GM12878 (cell line): ENCODE measurements around the gene MAT1A. TPM values are rescaled to one million over a fixed set of nuclear protein-coding genes. Genes with fewer than 3 reads are reported as not detected.

Source experiments
- ATAC-seq: fragments of 200-7000 bp; cut with Tn5 transposase; 3 replicates; pipeline ENCODE4 v1.9.1; 2020; ENCODE audit warnings: mild to moderate bottlenecking, moderate library complexity
- BruUV-seq: library from RNA; stranded (reverse); fragments of 400-500 nt; replicated peaks from 2 replicates; lab custom pipeline; 2021; lab: Mats Ljungman, UMichigan
- CTCF ChIA-PET: fragments of 300-600 bp; sonication (Branson Sonifier 250); formaldehyde crosslinking; extraction: SDS; loops from one replicate; lab custom pipeline; 2021; ENCODE audit warnings: inconsistent platforms; lab: Yijun Ruan, JAX
- POLR2A ChIA-PET: fragments of 350-600 bp; formaldehyde crosslinking; extraction: SDS; loops from one replicate; lab custom pipeline; 2021; ENCODE audit warnings: inconsistent platforms; lab: Charles Lee
- RAD21 ChIA-PET: fragments of 300-600 bp; sonication (Branson Sonifier 250); formaldehyde crosslinking; loops from one replicate; lab custom pipeline; 2023; ENCODE audit warnings: antibody characterized with exemption; ENCODE audit not compliant: unreplicated experiment; lab: Charles Lee
- SMC1A ChIA-PET: fragments of 300-600 bp; sonication (Branson Sonifier 250); formaldehyde crosslinking; loops from one replicate; lab custom pipeline; 2023; ENCODE audit not compliant: unreplicated experiment, uncharacterized antibody; lab: Charles Lee
- DNase-seq: peaks from one replicate; pipeline ENCODE4 v3.0.0-alpha.2; 2011; ENCODE audit warnings: low read depth, low spot score
- FAIRE-seq: peaks from 3 replicates; lab custom pipeline; 2011; peaks lifted over from hg19 to GRCh38; lab: Jason Lieb, UNC
- H2AFZ ChIP-seq: 2 replicates; pipeline ENCODE4 v1.6.0; 2011; ENCODE audit warnings: low read depth, low read length, control low read depth; ENCODE audit not compliant: control insufficient read depth
- H3K27ac ChIP-seq: 2 replicates; pipeline ENCODE4 v1.5.1; 2011; ENCODE audit warnings: control low read depth; ENCODE audit not compliant: control insufficient read depth, insufficient read depth
- H3K27me3 ChIP-seq, 2 experiments: replicated peaks in 1 of 2; 2 replicates each; pipeline versions ENCODE4 v1.6.0 to v1.6.1; 2011; ENCODE audit warnings: low read length in 1 of 2; ENCODE audit not compliant: control insufficient read depth in 2 of 2, insufficient read depth in 2 of 2
- H3K36me3 ChIP-seq, 2 experiments: 2 replicates each; pipeline ENCODE4 v1.5.1; 2011; ENCODE audit warnings: low read length in 1 of 2; ENCODE audit not compliant: control insufficient read depth in 2 of 2, insufficient read depth in 2 of 2
- H3K4me1 ChIP-seq: 2 replicates; pipeline ENCODE4 v1.6.1; 2011; ENCODE audit warnings: mild to moderate bottlenecking, low read length, moderate library complexity, mixed read lengths; ENCODE audit not compliant: control insufficient read depth, insufficient read depth
- H3K4me2 ChIP-seq: 2 replicates; pipeline ENCODE4 v1.6.0; 2011; ENCODE audit warnings: control low read depth; ENCODE audit not compliant: control insufficient read depth, insufficient read depth
- H3K4me3 ChIP-seq: fragments of 200-600 bp; sonication (generic); 2 replicates; pipeline ENCODE4 v1.5.1; 2016
- H3K79me2 ChIP-seq: 2 replicates; pipeline ENCODE4 v1.6.0; 2011; ENCODE audit warnings: low read length; ENCODE audit not compliant: control insufficient read depth, insufficient read depth
- H3K9ac ChIP-seq: 2 replicates; pipeline ENCODE4 v1.8.0; 2011; ENCODE audit warnings: low read length, control low read depth, mixed read lengths; ENCODE audit not compliant: control insufficient read depth, insufficient read depth
- H3K9me3 ChIP-seq: replicated peaks from 3 replicates; pipeline ENCODE4 v1.5.1; 2011; ENCODE audit warnings: mild to moderate bottlenecking, low read length; ENCODE audit not compliant: control insufficient read depth, insufficient read depth
- H4K20me1 ChIP-seq: 2 replicates; pipeline ENCODE4 v1.6.0; 2011; ENCODE audit not compliant: control insufficient read depth, insufficient read depth
- FOXK2 ChIP-seq: fragments of 450-650 bp; IDR thresholded peaks from 2 replicates; pipeline ENCODE4 v1.6.1; 2017; ENCODE audit warnings: mild to moderate bottlenecking, moderate library complexity
- KDM1A ChIP-seq: fragments of 200-600 bp; sonication (generic); IDR thresholded peaks from 2 replicates; pipeline ENCODE4 v1.6.1; 2016; ENCODE audit warnings: borderline replicate concordance
- NR2C2 ChIP-seq: IDR thresholded peaks from 2 replicates; pipeline ENCODE4 v1.6.1; 2011; ENCODE audit warnings: borderline replicate concordance, low read depth; ENCODE audit not compliant: control insufficient read depth, insufficient read length
- TBL1XR1 ChIP-seq: IDR thresholded peaks from 2 replicates; pipeline ENCODE4 v1.6.1; 2012; ENCODE audit warnings: low read depth, low read length, improper control_type of control experiment
- ZBED1 ChIP-seq: IDR thresholded peaks from 2 replicates; pipeline ENCODE4 v1.6.1; 2016; ENCODE audit warnings: borderline replicate concordance
- ZNF217 ChIP-seq: fragments of 450-650 bp; IDR thresholded peaks from 2 replicates; pipeline ENCODE4 v1.6.1; 2017; ENCODE audit warnings: antibody characterized with exemption, mild to moderate bottlenecking
- in situ Hi-C: fragments of 300-500 bp; cut with MboI; formaldehyde crosslinking; loops from 9 replicates; pipeline ENCODE4 v1.14.3; 2018; ENCODE audit warnings: mixed read lengths
- intact Hi-C: fragments of 100-400 bp; cut with micrococcal nuclease; formaldehyde crosslinking; loops from one replicate; pipeline ENCODE4 v1.14.2; 2022; ENCODE audit not compliant: unreplicated experiment
- polyA plus RNA-seq, 11 experiments: library from polyadenylated mRNA; depleted of rRNA in 4 of 11; unstranded in 6 of 11; stranded (reverse) in 5 of 11; fragments of >200 nt; fragmentation: Nextera tagmentation in 4 of 11; fragmentation: Illumina TruSeq in 1 of 11; extraction: Ambion mirVana in 4 of 11; extraction: Trizol in 1 of 11; gene quantifications; 1 replicate in 1 of 11; 2 replicates in 10 of 11; pipeline versions ENCODE4 v1.2.1 to v1.2.3, GENCODE V29; 2011 to 2016; ENCODE audit warnings: inconsistent platforms in 2 of 11, missing spikeins in 2 of 11, low read depth in 1 of 11
- total RNA-seq, 4 experiments: library from RNA; depleted of rRNA in 3 of 4; stranded (reverse); fragments of >200 nt in 3 of 4; fragmentation: Illumina TruSeq in 1 of 4; extraction: Trizol in 1 of 4; gene quantifications; 2 replicates each; pipeline versions ENCODE4 v1.2.1 to v1.2.3, GENCODE V29; 2013 to 2021
- TF ChIP-seq, protein P1 (sequence below): fragments of 450-650 bp; IDR thresholded peaks from 2 replicates; pipeline ENCODE4 v1.6.1; 2017; ENCODE audit warnings: antibody characterized with exemption, mild to moderate bottlenecking, moderate library complexity
- TF ChIP-seq, protein P2 (sequence below): IDR thresholded peaks from 2 replicates; pipeline ENCODE4 v1.6.1; 2011; ENCODE audit warnings: low read depth, mild to moderate bottlenecking, low read length, moderate library complexity, borderline replicate concordance; ENCODE audit errors: extremely low read depth
- TF ChIP-seq, protein P3 (sequence below): IDR thresholded peaks from 2 replicates; pipeline ENCODE4 v1.6.1; 2011; ENCODE audit warnings: borderline replicate concordance, low read depth, mild to moderate bottlenecking, moderate library complexity, mixed read lengths, low read length; ENCODE audit not compliant: insufficient read depth; ENCODE audit errors: extremely low read length
- TF ChIP-seq, protein P4 (sequence below): fragments of 450-650 bp; IDR thresholded peaks from 2 replicates; pipeline ENCODE4 v1.6.1; 2017; ENCODE audit warnings: borderline replicate concordance
- TF ChIP-seq, protein P5 (sequence below): fragments of 450-650 bp; IDR thresholded peaks from 2 replicates; pipeline ENCODE4 v1.6.1; 2017; ENCODE audit warnings: mild to moderate bottlenecking, low read depth, inconsistent platforms; ENCODE audit not compliant: poor library complexity, severe bottlenecking

Gene MAT1A
- total and polyA plus RNA-seq, 10 of the 15 experiments (the other 5 are each of a cell fraction or from before 2014, with no cell fraction given) = 0.23 TPM; not detected in 9

DNA sequence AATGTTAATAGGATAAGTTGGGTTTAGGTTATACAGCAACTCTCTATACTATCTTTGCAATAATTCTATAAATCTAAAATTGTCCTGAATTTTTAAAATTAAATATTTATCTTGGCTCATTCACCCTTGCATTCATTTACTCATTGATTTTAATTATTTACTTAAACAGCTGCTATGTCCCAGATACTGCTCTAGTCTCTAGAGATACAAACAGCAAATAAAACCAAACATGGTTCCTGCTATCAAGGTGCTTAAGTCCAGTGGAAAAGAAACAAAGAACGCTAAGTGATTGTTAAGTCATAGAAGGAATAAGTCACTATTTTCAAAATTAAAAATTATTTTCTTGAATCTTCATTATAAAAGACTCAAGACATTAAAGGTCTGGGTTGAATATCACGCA, 29.9 kb upstream of the MAT1A start (continued):
- TF ChIP-seq, protein P1, sequence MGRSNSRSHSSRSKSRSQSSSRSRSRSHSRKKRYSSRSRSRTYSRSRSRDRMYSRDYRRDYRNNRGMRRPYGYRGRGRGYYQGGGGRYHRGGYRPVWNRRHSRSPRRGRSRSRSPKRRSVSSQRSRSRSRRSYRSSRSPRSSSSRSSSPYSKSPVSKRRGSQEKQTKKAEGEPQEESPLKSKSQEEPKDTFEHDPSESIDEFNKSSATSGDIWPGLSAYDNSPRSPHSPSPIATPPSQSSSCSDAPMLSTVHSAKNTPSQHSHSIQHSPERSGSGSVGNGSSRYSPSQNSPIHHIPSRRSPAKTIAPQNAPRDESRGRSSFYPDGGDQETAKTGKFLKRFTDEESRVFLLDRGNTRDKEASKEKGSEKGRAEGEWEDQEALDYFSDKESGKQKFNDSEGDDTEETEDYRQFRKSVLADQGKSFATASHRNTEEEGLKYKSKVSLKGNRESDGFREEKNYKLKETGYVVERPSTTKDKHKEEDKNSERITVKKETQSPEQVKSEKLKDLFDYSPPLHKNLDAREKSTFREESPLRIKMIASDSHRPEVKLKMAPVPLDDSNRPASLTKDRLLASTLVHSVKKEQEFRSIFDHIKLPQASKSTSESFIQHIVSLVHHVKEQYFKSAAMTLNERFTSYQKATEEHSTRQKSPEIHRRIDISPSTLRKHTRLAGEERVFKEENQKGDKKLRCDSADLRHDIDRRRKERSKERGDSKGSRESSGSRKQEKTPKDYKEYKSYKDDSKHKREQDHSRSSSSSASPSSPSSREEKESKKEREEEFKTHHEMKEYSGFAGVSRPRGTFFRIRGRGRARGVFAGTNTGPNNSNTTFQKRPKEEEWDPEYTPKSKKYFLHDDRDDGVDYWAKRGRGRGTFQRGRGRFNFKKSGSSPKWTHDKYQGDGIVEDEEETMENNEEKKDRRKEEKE = no peak
- no peak for TF ChIP-seq KDM1A
- TF ChIP-seq FOXK2 = no peak

DNA sequence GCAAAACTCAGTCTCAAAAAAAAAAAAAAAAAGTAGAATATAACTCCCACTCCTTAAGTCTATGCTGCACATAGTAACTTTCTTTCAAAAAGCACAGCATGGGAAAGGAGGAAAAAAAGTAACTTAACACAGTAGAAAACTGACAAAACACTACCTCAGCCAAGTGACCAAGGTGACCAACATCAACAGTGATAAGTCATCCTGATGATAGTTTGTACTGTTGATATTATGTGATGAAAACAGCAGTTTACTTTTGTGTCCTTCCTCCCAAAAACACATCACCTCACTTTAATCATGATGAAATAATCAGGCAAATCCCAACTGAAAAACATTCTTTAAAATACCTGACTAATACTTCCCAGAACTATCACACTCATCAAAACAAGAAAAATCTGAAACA, 29.3 kb upstream of the MAT1A start:
- no peak for DNase-seq
- CTCF ChIA-PET = no interaction called here
- H2AFZ ChIP-seq = no peak overlapping the region
- H3K27ac ChIP-seq = no peak overlapping the region
- SMC1A ChIA-PET = no interaction called here
- in situ Hi-C loops (no loop called here), intact Hi-C loops (no loop called here)
- H3K27me3 ChIP-seq = peaks cover 0 to 1% of the 10 kb centered on the region in 2 experiments; a peak in 2 of 4 replicates
- H3K4me3 ChIP-seq = no peak overlapping the region
- H4K20me1 ChIP-seq = no peaks in the 10 kb centered on the region
- no peaks in the 10 kb centered on the region for H3K36me3 ChIP-seq
- RAD21 ChIA-PET = no interaction called here
- no peak for FAIRE-seq
- no peaks in the 10 kb centered on the region for H3K79me2 ChIP-seq
- no peak overlapping the region for H3K9ac ChIP-seq
- BruUV-seq = no TSS peak
- no peak overlapping the region for H3K4me2 ChIP-seq
- POLR2A ChIA-PET = no interaction called here
- TF ChIP-seq ZNF217 (no peak), ZBED1 (no peak), NR2C2 (no peak), TBL1XR1 (no peak)
- TF ChIP-seq, protein P2, sequence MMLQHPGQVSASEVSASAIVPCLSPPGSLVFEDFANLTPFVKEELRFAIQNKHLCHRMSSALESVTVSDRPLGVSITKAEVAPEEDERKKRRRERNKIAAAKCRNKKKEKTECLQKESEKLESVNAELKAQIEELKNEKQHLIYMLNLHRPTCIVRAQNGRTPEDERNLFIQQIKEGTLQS = no peak
- TF ChIP-seq, protein P3, sequence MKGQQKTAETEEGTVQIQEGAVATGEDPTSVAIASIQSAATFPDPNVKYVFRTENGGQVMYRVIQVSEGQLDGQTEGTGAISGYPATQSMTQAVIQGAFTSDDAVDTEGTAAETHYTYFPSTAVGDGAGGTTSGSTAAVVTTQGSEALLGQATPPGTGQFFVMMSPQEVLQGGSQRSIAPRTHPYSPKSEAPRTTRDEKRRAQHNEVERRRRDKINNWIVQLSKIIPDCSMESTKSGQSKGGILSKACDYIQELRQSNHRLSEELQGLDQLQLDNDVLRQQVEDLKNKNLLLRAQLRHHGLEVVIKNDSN = no peak
- TF ChIP-seq, protein P4, sequence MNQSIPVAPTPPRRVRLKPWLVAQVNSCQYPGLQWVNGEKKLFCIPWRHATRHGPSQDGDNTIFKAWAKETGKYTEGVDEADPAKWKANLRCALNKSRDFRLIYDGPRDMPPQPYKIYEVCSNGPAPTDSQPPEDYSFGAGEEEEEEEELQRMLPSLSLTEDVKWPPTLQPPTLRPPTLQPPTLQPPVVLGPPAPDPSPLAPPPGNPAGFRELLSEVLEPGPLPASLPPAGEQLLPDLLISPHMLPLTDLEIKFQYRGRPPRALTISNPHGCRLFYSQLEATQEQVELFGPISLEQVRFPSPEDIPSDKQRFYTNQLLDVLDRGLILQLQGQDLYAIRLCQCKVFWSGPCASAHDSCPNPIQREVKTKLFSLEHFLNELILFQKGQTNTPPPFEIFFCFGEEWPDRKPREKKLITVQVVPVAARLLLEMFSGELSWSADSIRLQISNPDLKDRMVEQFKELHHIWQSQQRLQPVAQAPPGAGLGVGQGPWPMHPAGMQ = no peak
- TF ChIP-seq, protein P5, sequence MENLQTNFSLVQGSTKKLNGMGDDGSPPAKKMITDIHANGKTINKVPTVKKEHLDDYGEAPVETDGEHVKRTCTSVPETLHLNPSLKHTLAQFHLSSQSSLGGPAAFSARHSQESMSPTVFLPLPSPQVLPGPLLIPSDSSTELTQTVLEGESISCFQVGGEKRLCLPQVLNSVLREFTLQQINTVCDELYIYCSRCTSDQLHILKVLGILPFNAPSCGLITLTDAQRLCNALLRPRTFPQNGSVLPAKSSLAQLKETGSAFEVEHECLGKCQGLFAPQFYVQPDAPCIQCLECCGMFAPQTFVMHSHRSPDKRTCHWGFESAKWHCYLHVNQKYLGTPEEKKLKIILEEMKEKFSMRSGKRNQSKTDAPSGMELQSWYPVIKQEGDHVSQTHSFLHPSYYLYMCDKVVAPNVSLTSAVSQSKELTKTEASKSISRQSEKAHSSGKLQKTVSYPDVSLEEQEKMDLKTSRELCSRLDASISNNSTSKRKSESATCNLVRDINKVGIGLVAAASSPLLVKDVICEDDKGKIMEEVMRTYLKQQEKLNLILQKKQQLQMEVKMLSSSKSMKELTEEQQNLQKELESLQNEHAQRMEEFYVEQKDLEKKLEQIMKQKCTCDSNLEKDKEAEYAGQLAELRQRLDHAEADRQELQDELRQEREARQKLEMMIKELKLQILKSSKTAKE = no peak
- TF ChIP-seq, all 136 proteins: peak for 0
- H3K4me1 ChIP-seq = no peaks in the 10 kb centered on the region
- ATAC-seq = no peak
- H3K9me3 ChIP-seq = no peaks in the 10 kb centered on the region
